Small intestine (tissue), 7 donors: ENCODE results near the gene FAM3B. TPM values are rescaled to one million over a fixed set of nuclear protein-coding genes. Genes with fewer than 3 reads are reported as not detected.
"Not testable (repeated sequence)": the region's sequence is repeated elsewhere in the genome, so short reads cannot be mapped to it uniquely, and the experiment has no call there.

Experiments
- DNase-seq, 2 donors: peaks; one replicate each; pipeline versions ENCODE4 v3.0.0 to v3.0.0-alpha.2; 2013
- FAIRE-seq: peaks from 2 replicates; lab custom pipeline; 2012; peaks lifted over from hg19 to GRCh38; lab: Jason Lieb, UNC
- H3K27ac ChIP-seq, 3 donors: one replicate each; pipeline ENCODE4 v1.5.1; 2013; ENCODE audit warnings: low read length in 2 of 3, mild to moderate bottlenecking in 2 of 3, control low read depth in 1 of 3, inconsistent platforms in 1 of 3, low read depth in 1 of 3, moderate library complexity in 1 of 3
- H3K27me3 ChIP-seq, 3 donors: one replicate each; pipeline ENCODE4 v1.6.1; 2013; ENCODE audit warnings: low read length in 3 of 3, inconsistent platforms in 1 of 3; ENCODE audit not compliant: control insufficient read depth in 3 of 3, insufficient read depth in 3 of 3
- H3K36me3 ChIP-seq, 3 donors: one replicate each; pipeline ENCODE4 v1.6.1; 2013; ENCODE audit warnings: low read length in 3 of 3, inconsistent platforms in 1 of 3, low read depth in 1 of 3, mild to moderate bottlenecking in 1 of 3, moderate library complexity in 1 of 3; ENCODE audit not compliant: control insufficient read depth in 3 of 3, insufficient read depth in 2 of 3
- H3K4me1 ChIP-seq, 3 donors: one replicate each; pipeline ENCODE4 v1.6.1; 2013; ENCODE audit warnings: low read length in 2 of 3, inconsistent platforms in 1 of 3, low read depth in 1 of 3, mild to moderate bottlenecking in 1 of 3, moderate library complexity in 1 of 3; ENCODE audit not compliant: control insufficient read depth in 3 of 3, insufficient read depth in 2 of 3
- H3K4me3 ChIP-seq, 3 donors: one replicate each; pipeline ENCODE4 v1.5.1; 2013; ENCODE audit warnings: low read length in 3 of 3, control low read depth in 1 of 3, inconsistent platforms in 1 of 3, low read depth in 1 of 3, mild to moderate bottlenecking in 1 of 3, moderate library complexity in 1 of 3
- H3K9me3 ChIP-seq, 2 donors: one replicate each; pipeline ENCODE4 v1.6.1; 2013; ENCODE audit warnings: low read depth in 1 of 2, low read length in 1 of 2; ENCODE audit not compliant: control insufficient read depth in 2 of 2, insufficient read depth in 1 of 2
- WGBS, 3 donors: extraction: QIAGEN DNeasy Blood & Tissue Kit; methylation state at CpG; one replicate each; pipeline ENCODE4 v1.1.7; 2013; 5-methylcytosine and 5-hydroxymethylcytosine counted together
- polyA plus RNA-seq, 4 donors: library from polyadenylated mRNA; stranded (reverse) in 3 of 4; unstranded in 1 of 4; fragments of 200-250 nt in 3 of 4; fragments of 120-200 nt in 1 of 4; gene quantifications; one replicate each; pipeline versions ENCODE4 v1.2.1 to v1.2.3, GENCODE V29; 2013
- donor health status: healthy with polysubstance abuse.
- donor health status: control.
- donor health status: control.
- donor health status: Bipolar disorder and iron deficiency.
- donor health status: healthy.

The FAM3B gene
- polyA plus RNA-seq, 4 donors: 35.8 to 379 (median 229) TPM

GRCh38 chr21:41307219-41307618 is 9.4 kb upstream of the FAM3B start:
- Histone ChIP-seq H3K27ac (no peak overlapping the region), H3K27me3 (peaks cover 0 to 53% (median 0%) of the 10 kb centered on the region in 3 donors), H3K4me3 (no peak overlapping the region), H3K4me1 (peaks cover 0 to 3% (median 0%) of the 10 kb centered on the region in 3 donors), H3K9me3 (peaks cover 0 to 2% of the 10 kb centered on the region in 2 donors), H3K36me3 (no peaks in the 10 kb centered on the region)
- DNase-seq (peak in 1 of 2 donors; percentile 76), FAIRE-seq (no peak)

DNA sequence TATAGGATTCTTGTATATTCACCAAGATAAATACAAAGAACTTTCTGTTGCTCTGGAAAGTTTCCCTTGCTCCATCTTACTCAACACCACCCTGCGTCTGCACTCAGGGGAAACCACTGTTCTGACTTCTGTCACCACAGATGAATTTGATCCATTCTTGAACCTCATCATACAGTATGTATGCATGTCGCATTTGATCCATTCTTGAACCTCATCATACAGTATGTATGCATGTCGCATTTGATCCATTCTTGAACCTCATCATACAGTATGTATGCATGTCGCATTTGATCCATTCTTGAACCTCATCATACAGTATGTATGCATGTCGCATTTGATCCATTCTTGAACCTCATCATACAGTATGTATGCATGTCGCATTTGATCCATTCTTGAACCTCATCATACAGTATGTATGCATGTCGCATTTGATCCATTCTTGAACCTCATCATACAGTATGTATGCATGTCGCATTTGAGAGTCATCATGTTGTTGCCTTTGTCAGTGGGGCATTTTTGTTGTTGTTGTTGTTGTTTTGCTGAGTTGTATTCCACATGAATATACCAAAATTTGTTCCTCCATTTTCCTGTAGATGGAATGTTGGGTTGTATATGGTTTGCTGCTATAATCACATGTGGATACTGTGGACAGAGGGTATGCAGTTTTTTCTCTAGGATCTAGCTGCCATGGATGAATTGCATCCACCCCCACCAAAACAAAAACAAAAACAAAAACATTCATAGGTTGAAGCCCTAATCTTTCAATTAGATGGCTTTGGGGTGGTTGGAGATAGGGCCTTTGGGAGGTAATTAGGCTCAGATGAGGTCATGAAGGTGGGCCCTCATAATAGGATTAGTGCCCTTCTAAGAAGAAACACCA is 3.1 kb upstream of the FAM3B start:
- H3K4me1 ChIP-seq: peaks cover 0 to 15% (median 0%) of the 10 kb centered on the region in 3 donors
- H3K4me3 ChIP-seq, H3K9me3 ChIP-seq, DNase-seq, H3K36me3 ChIP-seq, FAIRE-seq, H3K27ac ChIP-seq: not testable (repeated sequence)
- peaks cover 0 to 44% (median 0%) of the 10 kb centered on the region in 3 donors for H3K27me3 ChIP-seq
- 86 to 92% (median 89%) methylated on average over 4 to 5 of the region's 8 CpGs for WGBS, 3 donors

- Histone ChIP-seq H3K27me3 (peaks cover 0 to 25% (median 0%) of the 10 kb centered on the region in 3 donors), H3K4me3 (no peak overlapping the region), H3K9me3 (no peaks in the 10 kb centered on the region), H3K4me1 (peaks cover 0 to 25% (median 8%) of the 10 kb centered on the region in 3 donors), H3K27ac (peak overlapping the region in 2 of 3 donors; percentile 91 to 99), H3K36me3 (no peaks in the 10 kb centered on the region)
- no peak for FAIRE-seq
- 70 to 81% (median 79%) methylated on average over 6 of the region's 6 CpGs for WGBS, 3 donors
- no peak for DNase-seq
Measured at GRCh38 chr21:41315726-41316125, 875 bp upstream of the FAM3B start.

DNA sequence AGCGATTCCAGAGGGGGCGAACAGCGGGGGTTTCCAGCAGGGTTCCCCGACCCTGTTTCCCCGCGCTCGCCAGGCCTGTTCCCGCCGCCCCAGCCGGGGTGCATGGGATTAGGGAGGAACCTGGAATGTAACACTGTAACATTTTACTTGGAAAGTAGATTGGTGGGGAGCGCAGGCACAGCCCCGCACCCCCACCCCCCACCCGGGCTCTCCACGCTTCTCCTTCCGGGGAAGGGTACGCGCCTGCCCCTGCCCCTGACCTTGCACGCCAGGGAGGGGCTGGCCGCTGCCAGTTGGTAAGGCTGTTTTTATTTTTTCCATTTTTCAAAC is 427 bp downstream of the FAM3B start:
- FAIRE-seq (no peak), DNase-seq (no peak)
- WGBS, 3 donors: 4 to 10% (median 7%) methylated on average over 19 of the region's 19 CpGs
- Histone ChIP-seq H3K27me3 (peaks cover 0 to 22% (median 0%) of the 10 kb centered on the region in 3 donors), H3K9me3 (no peaks in the 10 kb centered on the region), H3K4me1 (peaks cover 5 to 31% (median 12%) of the 10 kb centered on the region in 3 donors), H3K27ac (peak overlapping the region in 2 of 3 donors; percentile 91 to 99), H3K4me3 (peak overlapping the region in 2 of 3 donors; percentile 37 to 82), H3K36me3 (no peaks in the 10 kb centered on the region)

GRCh38 chr21:41317458-41317857 is 857 bp downstream of the FAM3B start:
- H3K27ac ChIP-seq: peak overlapping the region in 2 of 3 donors; percentile 91 to 99

GRCh38 chr21:41318218-41318617 is 1.6 kb downstream of the FAM3B start:
- H3K27me3 ChIP-seq: peaks cover 0 to 22% (median 0%) of the 10 kb centered on the region in 3 donors
- WGBS, 3 donors: 19 to 74% (median 40%) methylated on average over 9 of the region's 9 CpGs
- H3K4me1 ChIP-seq: peaks cover 5 to 40% (median 12%) of the 10 kb centered on the region in 3 donors
- H3K9me3 ChIP-seq: no peaks in the 10 kb centered on the region
- peaks cover 0 to 2% (median 0%) of the 10 kb centered on the region in 3 donors for H3K36me3 ChIP-seq
- no peak for FAIRE-seq
- peak overlapping the region in 1 of 3 donors; percentile 82 for H3K4me3 ChIP-seq
- peak in 1 of 2 donors; percentile 73 for DNase-seq
- peak overlapping the region in 2 of 3 donors; percentile 87 to 99 for H3K27ac ChIP-seq

More at GRCh38 chr21:41317458-41317857, 857 bp downstream of the FAM3B start:
- Histone ChIP-seq H3K36me3 (no peaks in the 10 kb centered on the region), H3K27me3 (peaks cover 0 to 22% (median 0%) of the 10 kb centered on the region in 3 donors), H3K9me3 (no peaks in the 10 kb centered on the region), H3K4me3 (peak overlapping the region in 1 of 3 donors; percentile 82), H3K4me1 (peaks cover 5 to 36% (median 12%) of the 10 kb centered on the region in 3 donors)
- FAIRE-seq (no peak), DNase-seq (peak; percentile 13 to 74)
- 8 to 59% (median 33%) methylated on average over 10 of the region's 10 CpGs for WGBS, 3 donors

GRCh38 chr21:41319273-41319672 is 2.7 kb downstream of the FAM3B start:
- peak overlapping the region; percentile 63 to 99 (median 87) for H3K27ac ChIP-seq

GRCh38 chr21:41321211-41321907 is 4.8 kb downstream of the FAM3B start:
- peaks cover 5 to 33% (median 16%) of the 10 kb centered on the region in 3 donors for H3K4me1 ChIP-seq
- FAIRE-seq (no peak), DNase-seq (no peak)

More at GRCh38 chr21:41319273-41319672, 2.7 kb downstream of the FAM3B start:
- no peak for FAIRE-seq
- H3K4me1 ChIP-seq: peaks cover 5 to 40% (median 12%) of the 10 kb centered on the region in 3 donors
- no peaks in the 10 kb centered on the region for H3K9me3 ChIP-seq
- peak; percentile 90 to 98 for DNase-seq
- WGBS, 3 donors: 17 to 60% (median 50%) methylated on average over 7 of the region's 7 CpGs
- H3K4me3 ChIP-seq: peak overlapping the region in 1 of 3 donors; percentile 37
- H3K36me3 ChIP-seq: peaks cover 0 to 2% (median 0%) of the 10 kb centered on the region in 3 donors
- H3K27me3 ChIP-seq: peaks cover 0 to 22% (median 0%) of the 10 kb centered on the region in 3 donors

More at GRCh38 chr21:41321211-41321907, 4.8 kb downstream of the FAM3B start:
- peaks cover 0 to 15% (median 0%) of the 10 kb centered on the region in 3 donors for H3K27me3 ChIP-seq
- peaks cover 0 to 2% (median 0%) of the 10 kb centered on the region in 3 donors for H3K36me3 ChIP-seq
- 33 to 68% (median 44%) methylated on average over 20 of the region's 20 CpGs for WGBS, 3 donors
- no peak overlapping the region for H3K27ac ChIP-seq
- H3K4me3 ChIP-seq: no peak overlapping the region
- H3K9me3 ChIP-seq: no peaks in the 10 kb centered on the region
